H9 (cell line): ENCODE results near the gene SLC7A1. TPM values are rescaled to one million over a fixed set of nuclear protein-coding genes. Genes with fewer than 3 reads are reported as not detected.

Source experiments
- DNase-seq: peaks from one replicate; pipeline ENCODE4 v3.0.0-alpha.2; 2017
- H2AFZ ChIP-seq: one replicate; pipeline ENCODE4 v1.6.1; 2013; ENCODE audit warnings: mild to moderate bottlenecking, low read length, control low read depth, moderate library complexity
- H2AK5ac ChIP-seq: 2 replicates; pipeline ENCODE4 v1.6.1; 2013; ENCODE audit warnings: low read length, control low read depth, mixed read lengths; ENCODE audit not compliant: insufficient read length
- H2BK120ac ChIP-seq: one replicate; pipeline ENCODE4 v1.6.1; 2013; ENCODE audit warnings: low read depth, mild to moderate bottlenecking, low read length, control low read depth, inconsistent platforms; ENCODE audit not compliant: poor library complexity, severe bottlenecking
- H2BK12ac ChIP-seq: 2 replicates; pipeline ENCODE4 v1.6.1; 2013; ENCODE audit warnings: low read length, control low read depth, mixed read lengths, low read depth; ENCODE audit not compliant: insufficient read length
- H2BK15ac ChIP-seq: 2 replicates; pipeline ENCODE4 v1.6.1; 2013; ENCODE audit warnings: low read depth, low read length, control low read depth
- H2BK20ac ChIP-seq: one replicate; pipeline ENCODE4 v1.6.1; 2013; ENCODE audit warnings: low read depth, mild to moderate bottlenecking, low read length, control low read depth, inconsistent platforms; ENCODE audit not compliant: poor library complexity, severe bottlenecking
- H2BK5ac ChIP-seq: 2 replicates; pipeline ENCODE4 v1.6.1; 2013; ENCODE audit warnings: low read length, control low read depth, mixed read lengths; ENCODE audit not compliant: insufficient read length
- H3K14ac ChIP-seq: 2 replicates; pipeline ENCODE4 v1.6.1; 2013; ENCODE audit warnings: low read length, control low read depth; ENCODE audit not compliant: insufficient read depth
- H3K18ac ChIP-seq: 2 replicates; pipeline ENCODE4 v1.6.1; 2013; ENCODE audit warnings: low read depth, mild to moderate bottlenecking, mixed read lengths, low read length, control low read depth; ENCODE audit not compliant: insufficient read length
- H3K23ac ChIP-seq: 2 replicates; pipeline ENCODE4 v1.6.1; 2013; ENCODE audit warnings: low read length, control low read depth, mixed read lengths, low read depth; ENCODE audit not compliant: insufficient read length
- H3K23me2 ChIP-seq: 2 replicates; pipeline ENCODE4 v1.6.1; 2013; ENCODE audit warnings: low read depth, mild to moderate bottlenecking, mixed read lengths, low read length, control low read depth; ENCODE audit not compliant: insufficient read length, poor library complexity, severe bottlenecking
- H3K27ac ChIP-seq: 2 replicates; pipeline ENCODE4 v1.5.1; 2013; ENCODE audit warnings: low read length, control low read depth, mixed read lengths, low read depth; ENCODE audit not compliant: insufficient read length
- H3K27me3 ChIP-seq: 2 replicates; pipeline ENCODE4 v1.6.1; 2013; ENCODE audit warnings: low read length, control low read depth, inconsistent platforms; ENCODE audit not compliant: insufficient read depth
- H3K4ac ChIP-seq: 2 replicates; pipeline ENCODE4 v1.6.1; 2013; ENCODE audit warnings: low read depth, mild to moderate bottlenecking, control low read depth, inconsistent platforms, low read length, moderate library complexity
- H3K4me1 ChIP-seq: 2 replicates; pipeline ENCODE4 v1.6.1; 2013; ENCODE audit warnings: low read length, control low read depth, inconsistent platforms; ENCODE audit not compliant: insufficient read depth
- H3K4me2 ChIP-seq: 2 replicates; pipeline ENCODE4 v1.6.1; 2013; ENCODE audit warnings: low read length, control low read depth, mixed read lengths; ENCODE audit not compliant: insufficient read length, insufficient read depth
- H3K56ac ChIP-seq: 2 replicates; pipeline ENCODE4 v1.6.1; 2013; ENCODE audit warnings: low read depth, mild to moderate bottlenecking, mixed read lengths, low read length, control low read depth; ENCODE audit not compliant: insufficient read length
- H3K79me1 ChIP-seq: 2 replicates; pipeline ENCODE4 v1.6.1; 2013; ENCODE audit warnings: low read depth, mild to moderate bottlenecking, moderate library complexity, low read length, control low read depth, inconsistent platforms; ENCODE audit not compliant: insufficient read depth, poor library complexity, severe bottlenecking
- H3K79me2 ChIP-seq: 2 replicates; pipeline ENCODE4 v1.6.1; 2013; ENCODE audit warnings: low read length, control low read depth, inconsistent platforms; ENCODE audit not compliant: insufficient read depth
- H3K9ac ChIP-seq: 2 replicates; pipeline ENCODE4 v1.6.1; 2013; ENCODE audit warnings: low read length, control low read depth, mixed read lengths; ENCODE audit not compliant: insufficient read length; ENCODE audit errors: extremely low read depth
- H3K9me3 ChIP-seq: one replicate; pipeline ENCODE4 v1.6.1; 2013; ENCODE audit warnings: low read depth, low read length, inconsistent platforms; ENCODE audit not compliant: control insufficient read depth
- H3T11ph ChIP-seq: one replicate; pipeline ENCODE4 v1.6.1; 2013; ENCODE audit warnings: mild to moderate bottlenecking, low read length, control low read depth, inconsistent platforms
- H4K20me1 ChIP-seq: one replicate; pipeline ENCODE4 v1.6.1; 2013; ENCODE audit not compliant: control insufficient read depth, insufficient read length, insufficient read depth
- H4K5ac ChIP-seq: 2 replicates; pipeline ENCODE4 v1.6.1; 2013; ENCODE audit warnings: low read depth, mild to moderate bottlenecking, mixed read lengths, low read length, control low read depth; ENCODE audit not compliant: insufficient read length
- H4K8ac ChIP-seq: replicated peaks from 2 replicates; pipeline ENCODE4 v1.6.1; 2013; ENCODE audit warnings: low read length, control low read depth, mixed read lengths, low read depth; ENCODE audit not compliant: insufficient read length
- H4K91ac ChIP-seq: 2 replicates; pipeline ENCODE4 v1.6.1; 2013; ENCODE audit warnings: low read depth, mild to moderate bottlenecking, moderate library complexity, mixed read lengths, low read length, control low read depth; ENCODE audit not compliant: insufficient read length
- H3K27ac Mint-ChIP-seq, 3 experiments: 2 replicates in 2 of 3; 3 replicates in 1 of 3; pipeline ENCODE4 v1.8.0; 2020 to 2021; ENCODE audit warnings: mixed read lengths in 3 of 3, mild to moderate bottlenecking in 1 of 3, moderate library complexity in 1 of 3
- H3K27me3 Mint-ChIP-seq: 2 replicates; pipeline ENCODE4 v1.8.0; 2021; ENCODE audit warnings: low read depth, mild to moderate bottlenecking, moderate library complexity, mixed read lengths
- H3K36me3 Mint-ChIP-seq, 3 experiments: 2 replicates in 2 of 3; 3 replicates in 1 of 3; pipeline ENCODE4 v1.8.0; 2020 to 2021; ENCODE audit warnings: low read depth in 3 of 3, mixed read lengths in 3 of 3; ENCODE audit not compliant: insufficient read depth in 1 of 3
- H3K4me1 Mint-ChIP-seq, 2 experiments: 2 replicates each; pipeline ENCODE4 v1.8.0; 2020; ENCODE audit warnings: mixed read lengths in 2 of 2
- H3K4me3 Mint-ChIP-seq, 2 experiments: 2 replicates in 1 of 2; 3 replicates in 1 of 2; pipeline ENCODE4 v1.8.0; 2020 to 2021; ENCODE audit warnings: mild to moderate bottlenecking in 2 of 2, mixed read lengths in 2 of 2, moderate library complexity in 1 of 2
- H3K9me3 Mint-ChIP-seq, 2 experiments: 2 replicates in 1 of 2; 3 replicates in 1 of 2; pipeline ENCODE4 v1.8.0; 2020; ENCODE audit warnings: mild to moderate bottlenecking in 2 of 2, mixed read lengths in 2 of 2, moderate library complexity in 1 of 2
- CTCF ChIP-seq: fragments of 200-600 bp; sonication (generic); conservative IDR thresholded peaks from 3 replicates; pipeline ENCODE4 v1.8.0; 2021; ENCODE audit warnings: antibody characterized with exemption, mild to moderate bottlenecking
- WGBS: extraction: QIAGEN DNeasy Blood & Tissue Kit; methylation state at CpG from one replicate; pipeline ENCODE4 v1.1.7; 2013; ENCODE audit warnings: missing lambda C conversion rate, low lambda C conversion rate, mixed read lengths; ENCODE audit not compliant: insufficient read length; ENCODE audit errors: extremely low coverage; 5-methylcytosine and 5-hydroxymethylcytosine counted together
- total RNA-seq: library from RNA; stranded (reverse); gene quantifications from 2 replicates; pipeline ENCODE4 v1.2.1, GENCODE V29; 2021

Gene SLC7A1
- total RNA-seq, 1 experiment from 2014 or later: 109 TPM

DNA sequence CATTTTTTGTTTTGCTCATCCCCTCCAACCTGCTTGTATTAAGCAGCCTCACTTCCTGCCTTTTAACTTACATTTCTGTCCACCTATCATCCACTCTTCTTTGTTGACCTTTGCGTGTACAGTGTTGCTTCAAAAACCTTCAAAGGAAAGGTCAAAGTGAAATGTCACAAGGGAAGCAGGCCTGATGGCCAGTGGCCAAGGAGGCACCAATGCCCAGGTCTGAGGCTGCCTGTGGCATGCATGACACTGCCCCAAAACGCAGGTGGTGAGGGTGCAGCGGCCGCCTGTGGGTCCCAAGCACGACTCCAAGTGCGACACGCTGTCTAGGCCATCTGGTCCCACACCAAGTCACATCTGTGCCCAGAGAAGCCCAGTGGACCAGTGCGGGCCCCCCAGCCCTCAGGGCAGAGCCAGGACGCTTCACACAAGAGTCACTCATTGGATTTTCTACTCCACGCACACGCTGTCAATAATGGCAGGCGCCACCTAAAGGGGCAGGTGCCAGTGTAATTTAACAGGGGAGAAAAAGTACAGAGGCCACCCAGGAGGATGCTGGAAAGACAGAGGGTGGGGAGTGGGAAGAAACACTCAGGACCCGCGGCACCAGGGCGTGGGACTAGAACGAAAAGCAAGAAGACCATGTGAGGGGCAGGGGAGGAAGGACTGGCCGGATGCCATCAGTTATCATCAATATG, 23.5 kb downstream of the SLC7A1 start:
- H3K4me3 Mint-ChIP-seq: no peak overlapping the region
- peak overlapping the region; percentile 12 to 65 (median 16); a peak in 5 of 7 replicates for H3K27ac Mint-ChIP-seq
- Histone ChIP-seq H3K23me2 (no peaks in the 10 kb centered on the region), H2BK15ac (no peak overlapping the region), H3K4me1 (peaks cover 8% of the 10 kb centered on the region), H3K14ac (no peak overlapping the region), H3K56ac (no peak overlapping the region), H2BK5ac (no peak overlapping the region), H3K9ac (no peak overlapping the region), H2AFZ (no peak overlapping the region), H3K79me1 (peaks cover 14% of the 10 kb centered on the region), H3T11ph (no peak overlapping the region), H4K8ac (no peak overlapping the region), H4K20me1 (no peaks in the 10 kb centered on the region), H2BK20ac (no peak overlapping the region), H4K5ac (no peak overlapping the region), H3K23ac (no peak overlapping the region), H3K79me2 (peaks cover 76% of the 10 kb centered on the region), H2BK12ac (no peak overlapping the region), H3K18ac (no peak overlapping the region), H3K27me3 (no peaks in the 10 kb centered on the region), H3K4me2 (no peak overlapping the region), H3K4ac (no peak overlapping the region), H2BK120ac (no peak overlapping the region), H3K27ac (no peak overlapping the region), H3K9me3 (no peaks in the 10 kb centered on the region), H4K91ac (no peak overlapping the region), H2AK5ac (no peak overlapping the region)
- no peak for TF ChIP-seq CTCF
- DNase-seq: no peak
- peaks cover 52 to 56% of the 10 kb centered on the region in 2 experiments for H3K4me1 Mint-ChIP-seq
- no peaks in the 10 kb centered on the region for H3K9me3 Mint-ChIP-seq
- peaks cover 5 to 18% (median 14%) of the 10 kb centered on the region in 3 experiments; a peak in 5 of 7 replicates for H3K36me3 Mint-ChIP-seq
- H3K27me3 Mint-ChIP-seq: no peaks in the 10 kb centered on the region
- WGBS: no CpG with 5 or more reads among the region's 17 CpGs
